Vagina (tissue), 2 donors: ENCODE data around the gene DZANK1. TPM values are rescaled to one million over a fixed set of nuclear protein-coding genes. Genes with fewer than 3 reads are reported as not detected.

Experiments used
- DNase-seq, 2 donors: peaks; one replicate each; pipeline ENCODE4 v3.0.0-alpha.2; 2017; ENCODE audit errors: extremely low spot score in 2 of 2
- H3K27ac ChIP-seq: fragments of 200-600 bp; sonication (generic); one replicate; pipeline ENCODE4 v1.5.1; 2019
- H3K27me3 ChIP-seq: fragments of 200-600 bp; sonication (generic); one replicate; pipeline ENCODE4 v1.5.1; 2019
- H3K36me3 ChIP-seq, 2 donors: fragments of 200-600 bp; sonication (generic); one replicate each; pipeline ENCODE4 v1.5.1; 2017 to 2019
- H3K4me1 ChIP-seq: fragments of 200-600 bp; sonication (generic); one replicate; pipeline ENCODE4 v1.5.1; 2019
- H3K4me3 ChIP-seq, 2 donors: fragments of 200-600 bp; sonication (generic); 1 replicate in 1 of 2; 2 replicates in 1 of 2; pipeline ENCODE4 v1.5.1; 2016 to 2019
- H3K9me3 ChIP-seq: fragments of 200-600 bp; sonication (generic); one replicate; pipeline ENCODE4 v1.5.1; 2019
- CTCF ChIP-seq, 3 experiments: fragments of 450-650 bp in 2 of 3; fragments of 200-600 bp in 1 of 3; sonication (generic) in 1 of 3; IDR thresholded peaks; one replicate each; pipeline ENCODE4 v1.5.1; 2017 to 2019; ENCODE audit warnings: antibody characterized with exemption in 3 of 3, mild to moderate bottlenecking in 2 of 3, moderate library complexity in 2 of 3
- POLR2A ChIP-seq, 2 donors: fragments of 450-650 bp; IDR thresholded peaks; one replicate each; pipeline ENCODE4 v1.6.1; 2017; ENCODE audit warnings: antibody characterized with exemption in 2 of 2, mild to moderate bottlenecking in 2 of 2, moderate library complexity in 2 of 2
- POLR2AphosphoS5 ChIP-seq, 2 donors: sonication (generic); formaldehyde crosslinking; IDR thresholded peaks; one replicate each; pipeline ENCODE4 v1.9.0; 2017; ENCODE audit warnings: antibody characterized with exemption in 2 of 2, mild to moderate bottlenecking in 2 of 2, low read depth in 1 of 2; ENCODE audit not compliant: insufficient read depth in 1 of 2
- intact Hi-C: fragments of 100-400 bp; cut with DNase I; formaldehyde crosslinking; loops from one replicate; pipeline ENCODE4 v1.15.1; 2023
- total RNA-seq: library from RNA; depleted of rRNA; stranded (reverse); fragments of >200 nt; gene quantifications from one replicate; pipeline ENCODE4 v1.2.3, GENCODE V29; 2016

Gene DZANK1
- total RNA-seq, 1 donor from 2014 or later = 2.9 TPM

- intact Hi-C loops = no loop called here
- H3K36me3 ChIP-seq = peaks cover 0 to 9% of the 10 kb centered on the region in 2 donors
- DNase-seq = peak in 1 of 2 donors; percentile 88
- peaks cover 18% of the 10 kb centered on the region for H3K4me1 ChIP-seq
- peak within 1 kb of the TSS; percentile 75 for H3K27ac ChIP-seq
- peak within 1 kb of the TSS; percentile 73 to 82 for H3K4me3 ChIP-seq
- no peaks in the 10 kb centered on the region for H3K27me3 ChIP-seq
- H3K9me3 ChIP-seq = no peaks in the 10 kb centered on the region
- TF ChIP-seq POLR2A (IDR thresholded peaks at IDR 0.05) (no peak), CTCF (IDR thresholded peaks at IDR 0.05) (no peak), POLR2AphosphoS5 (IDR thresholded peaks at IDR 0.05; ENCODE audit: insufficient read depth in 1 of 2, low read depth in 1 of 2) (peak; percentile 30 to 64)
Observed at GRCh38 chr20:18496740-18497592, 30.1 kb upstream of the DZANK1 start, which contains the start of gene RBBP9. RBBP9 (minus strand) TSS chr20:18497225; CDS start chr20:18497167, 58 bp downstream.

- Histone ChIP-seq H3K36me3 (peaks cover 0 to 15% of the 10 kb centered on the region in 2 donors), H3K4me3 (peak overlapping the region; percentile 73 to 82), H3K4me1 (peaks cover 18% of the 10 kb centered on the region), H3K9me3 (no peaks in the 10 kb centered on the region), H3K27me3 (no peaks in the 10 kb centered on the region), H3K27ac (no peak overlapping the region)
- intact Hi-C loops = no loop called here
- DNase-seq = no peak
- TF ChIP-seq POLR2A (IDR thresholded peaks at IDR 0.05) (no peak), CTCF (IDR thresholded peaks at IDR 0.05) (no peak), POLR2AphosphoS5 (IDR thresholded peaks at IDR 0.05; ENCODE audit: insufficient read depth in 1 of 2, low read depth in 1 of 2) (no peak)
Observed at GRCh38 chr20:18496042-18496441, 29.2 kb upstream of the DZANK1 start.

GRCh38 chr20:18488301-18488700 is 21.5 kb upstream of the DZANK1 start:
- Histone ChIP-seq H3K36me3 (peaks cover 0 to 64% of the 10 kb centered on the region in 2 donors), H3K27ac (no peak overlapping the region), H3K4me3 (no peak overlapping the region), H3K27me3 (no peaks in the 10 kb centered on the region), H3K4me1 (no peaks in the 10 kb centered on the region), H3K9me3 (no peaks in the 10 kb centered on the region)
- intact Hi-C loops = no loop called here
- TF ChIP-seq POLR2AphosphoS5 (IDR thresholded peaks at IDR 0.05; ENCODE audit: insufficient read depth in 1 of 2, low read depth in 1 of 2) (no peak), CTCF (IDR thresholded peaks at IDR 0.05) (no peak), POLR2A (IDR thresholded peaks at IDR 0.05) (no peak)
- DNase-seq = no peak

GRCh38 chr20:18481596-18481995 is 14.8 kb upstream of the DZANK1 start:
- TF ChIP-seq POLR2A (IDR thresholded peaks at IDR 0.05) (no peak), CTCF (IDR thresholded peaks at IDR 0.05) (no peak), POLR2AphosphoS5 (IDR thresholded peaks at IDR 0.05; ENCODE audit: insufficient read depth in 1 of 2, low read depth in 1 of 2) (no peak)
- Histone ChIP-seq H3K27ac (no peak overlapping the region), H3K9me3 (no peaks in the 10 kb centered on the region), H3K4me3 (no peak overlapping the region), H3K27me3 (no peaks in the 10 kb centered on the region), H3K36me3 (peaks cover 0 to 53% of the 10 kb centered on the region in 2 donors), H3K4me1 (no peaks in the 10 kb centered on the region)
- intact Hi-C loops = no loop called here
- no peak for DNase-seq

GRCh38 chr20:18477821-18478220 is 11.0 kb upstream of the DZANK1 start:
- intact Hi-C loops = no loop called here
- DNase-seq = no peak
- H3K36me3 ChIP-seq = peaks cover 0 to 64% of the 10 kb centered on the region in 2 donors

More at GRCh38 chr20:18477821-18478220, 11.0 kb upstream of the DZANK1 start:
- no peak for TF ChIP-seq CTCF (IDR thresholded peaks at IDR 0.05)
- Histone ChIP-seq H3K4me3 (no peak overlapping the region), H3K27ac (no peak overlapping the region), H3K4me1 (no peaks in the 10 kb centered on the region), H3K9me3 (no peaks in the 10 kb centered on the region), H3K27me3 (no peaks in the 10 kb centered on the region)
